ENCODE data around the gene BCO1. TPM values are rescaled to one million over a fixed set of nuclear protein-coding genes. Genes with fewer than 3 reads are reported as not detected.
A peak's percentile ranks its signal among the peaks of the same experiment; 100 is the strongest.

BCO1 gene
- polyA plus RNA-seq, 4 donors = 1.5 to 3.0 (median 2.6) TPM

DNA sequence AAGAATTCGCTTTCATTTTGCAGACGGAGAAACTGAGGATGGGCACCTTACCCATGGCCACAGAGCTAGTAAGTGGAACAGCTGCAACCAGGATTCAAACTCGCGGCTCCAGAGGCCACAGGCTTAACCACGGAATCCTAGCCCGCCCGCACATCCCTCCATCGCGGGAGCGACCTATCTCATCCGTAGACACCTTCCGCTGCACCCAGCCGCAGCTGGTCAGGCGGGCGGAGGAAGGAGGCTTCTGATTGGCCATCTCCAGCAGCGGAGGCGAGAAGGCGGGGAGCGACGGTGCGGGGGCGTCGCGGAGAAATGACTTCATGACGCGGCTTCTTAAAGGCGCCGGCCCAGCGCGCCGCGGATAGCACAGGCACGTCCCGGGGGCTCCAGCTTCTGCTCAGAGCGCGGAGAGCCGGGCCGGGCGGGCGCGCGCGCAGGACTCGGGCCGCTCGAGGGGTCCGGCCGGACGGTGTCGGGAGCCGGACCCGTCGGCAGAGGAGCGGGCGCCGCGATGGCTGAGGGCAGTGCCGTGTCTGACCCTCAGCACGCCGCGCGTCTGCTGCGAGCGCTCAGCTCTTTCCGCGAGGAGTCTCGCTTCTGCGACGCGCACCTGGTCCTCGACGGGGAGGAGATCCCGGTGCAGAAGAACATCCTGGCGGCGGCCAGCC, 76.2 kb downstream of the BCO1 start, which contains the start of gene GAN:
Gene GAN, plus strand, starts transcription at position 360 of the 668 bp plus-strand sequence. Its CDS starts 152 bp downstream, at position 512.
- DNase-seq (ENCODE audit: low read depth in 4 of 4, low spot score in 2 of 4) = peak; percentile 77 to 92 (median 86)

DNA sequence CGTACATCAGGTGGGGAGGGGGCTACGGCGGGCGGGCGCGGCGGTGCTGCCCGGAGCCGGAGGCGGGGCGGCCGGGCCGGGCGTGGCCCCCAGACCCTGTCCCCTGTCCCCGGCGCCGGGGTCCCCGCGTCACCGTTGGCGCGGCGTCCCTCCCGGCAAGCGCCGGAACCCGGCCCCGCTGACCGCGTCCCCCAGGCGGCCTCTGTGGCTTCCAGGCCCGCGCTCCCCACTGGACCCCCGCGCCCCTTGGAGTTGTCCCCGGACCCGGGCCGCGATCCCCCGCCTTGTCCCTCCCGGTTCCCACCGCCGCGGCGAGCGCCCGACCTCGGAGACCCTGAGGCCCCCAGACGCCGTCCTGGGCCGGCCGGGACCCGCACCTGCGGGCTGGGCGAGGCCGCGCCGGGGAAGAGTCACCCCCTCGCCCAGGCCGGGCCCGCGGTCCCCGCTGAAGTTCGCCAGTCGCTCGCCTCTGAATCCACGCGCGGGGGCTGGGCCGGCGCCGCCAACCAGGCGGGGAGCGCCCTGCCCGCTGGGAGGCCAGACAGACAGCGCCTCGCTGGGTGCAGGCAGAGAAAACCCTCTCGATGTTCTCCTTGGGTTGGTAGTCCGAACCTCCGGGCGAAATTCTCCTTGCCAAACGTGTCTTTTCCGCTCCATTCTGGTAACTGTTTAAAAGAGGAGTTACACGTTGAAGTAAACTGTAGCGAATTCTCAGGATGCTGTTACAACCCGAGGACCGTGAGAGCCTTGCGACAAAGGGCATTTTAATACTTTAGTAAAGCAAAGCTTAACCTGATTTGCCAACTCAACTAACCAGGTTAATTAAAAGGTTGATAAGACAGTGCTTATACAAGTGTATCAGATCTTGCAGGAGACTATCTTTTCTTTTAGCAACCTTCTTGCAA, 77.0 kb downstream of the BCO1 start:
- DNase-seq (ENCODE audit: low read depth in 4 of 4, low spot score in 2 of 4) = peak in 3 of 4 donors; percentile 9 to 29 (median 20)

DNA sequence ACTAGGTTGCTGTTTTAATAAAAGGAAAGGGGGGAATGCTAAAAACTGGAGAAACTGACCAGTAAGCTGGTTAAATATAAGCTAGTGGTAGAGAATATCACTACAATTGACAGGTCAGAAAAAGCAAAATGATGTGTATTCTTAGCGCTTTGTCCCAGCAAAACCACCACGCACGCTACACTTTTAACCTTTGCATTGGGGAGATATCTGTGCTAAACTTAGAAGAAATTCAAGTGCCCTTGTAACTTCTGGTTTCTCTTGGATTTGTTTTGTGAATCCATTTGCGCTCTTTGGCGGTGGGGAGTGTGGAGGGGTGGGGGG, 77.6 kb downstream of the BCO1 start:
- no peak for DNase-seq (ENCODE audit: low read depth in 4 of 4, low spot score in 2 of 4)

DNA sequence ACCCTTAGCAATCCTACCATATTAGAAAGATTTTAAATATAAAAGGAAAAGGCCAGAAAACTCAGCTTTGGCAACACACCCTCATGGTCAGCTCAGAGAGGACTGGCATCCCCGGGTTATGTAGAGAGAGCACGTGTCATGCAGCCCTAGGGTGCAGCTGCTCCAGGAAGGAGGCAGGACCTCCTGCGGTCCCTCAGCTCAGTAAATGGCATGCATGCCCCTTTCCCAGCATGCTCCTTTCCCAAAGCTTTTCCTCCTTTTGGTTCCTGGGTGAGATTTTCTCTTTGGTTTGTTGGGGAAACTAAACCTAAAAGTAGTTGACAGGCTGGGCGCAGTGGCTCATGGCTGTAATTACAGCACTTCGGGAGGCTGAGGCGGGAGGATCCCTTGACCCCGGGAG, 80.2 kb downstream of the BCO1 start:
- no peak for DNase-seq (ENCODE audit: low read depth in 4 of 4, low spot score in 2 of 4)

DNA sequence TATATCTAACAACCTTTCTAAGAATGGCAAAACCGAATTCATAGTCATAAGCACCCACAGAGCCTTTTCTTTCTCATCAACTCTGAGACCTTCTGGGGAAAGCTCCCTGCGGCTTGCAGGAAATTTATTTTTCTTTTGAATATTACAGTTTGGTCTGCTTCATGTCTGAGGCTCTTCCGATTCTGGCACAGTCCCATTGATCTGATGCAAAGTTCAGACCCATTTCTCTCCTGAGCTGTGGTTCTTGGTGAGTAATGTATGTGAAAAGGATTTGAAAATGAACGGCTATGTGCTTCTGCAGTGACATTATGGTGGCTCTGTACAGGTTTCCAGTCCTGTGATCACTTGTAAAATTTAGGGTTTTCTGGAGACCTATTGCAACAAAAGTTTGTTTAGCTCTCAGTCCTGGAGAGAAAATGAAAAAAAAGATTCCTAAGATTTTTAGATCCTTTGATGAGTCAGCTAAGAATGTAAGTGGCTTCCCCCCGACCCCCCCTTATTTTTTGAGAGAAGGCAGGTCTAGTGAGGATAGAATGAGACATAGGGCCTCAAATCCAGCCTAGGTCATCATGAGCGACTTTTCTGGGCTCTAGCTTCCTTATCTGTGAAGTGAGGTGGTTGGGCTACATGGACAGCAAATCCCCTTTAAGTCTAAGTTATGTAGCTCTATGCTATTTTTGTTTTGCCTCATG, 80.9 kb downstream of the BCO1 start:
- DNase-seq (ENCODE audit: low read depth in 4 of 4, low spot score in 2 of 4) = no peak

DNA sequence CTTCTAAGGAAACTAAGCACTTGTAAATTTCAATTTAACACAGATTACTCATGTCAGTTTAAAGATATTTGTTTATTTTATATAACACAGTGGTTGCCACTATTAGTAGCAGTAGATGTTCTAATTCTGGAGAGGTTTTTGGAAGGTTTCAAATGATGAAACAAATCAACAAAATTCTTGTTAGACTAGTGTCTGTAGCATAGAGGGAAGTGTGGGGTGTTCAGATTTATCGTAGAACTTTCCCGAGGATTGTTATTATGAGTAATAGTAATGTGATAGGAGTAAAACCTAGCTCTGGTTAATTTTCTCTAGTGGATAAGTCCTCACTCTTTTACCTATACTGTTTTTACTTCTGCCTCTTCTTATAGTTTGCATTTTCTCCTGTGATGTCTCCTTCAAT, 82.5 kb downstream of the BCO1 start:
- DNase-seq (ENCODE audit: low read depth in 4 of 4, low spot score in 2 of 4) = no peak

DNA sequence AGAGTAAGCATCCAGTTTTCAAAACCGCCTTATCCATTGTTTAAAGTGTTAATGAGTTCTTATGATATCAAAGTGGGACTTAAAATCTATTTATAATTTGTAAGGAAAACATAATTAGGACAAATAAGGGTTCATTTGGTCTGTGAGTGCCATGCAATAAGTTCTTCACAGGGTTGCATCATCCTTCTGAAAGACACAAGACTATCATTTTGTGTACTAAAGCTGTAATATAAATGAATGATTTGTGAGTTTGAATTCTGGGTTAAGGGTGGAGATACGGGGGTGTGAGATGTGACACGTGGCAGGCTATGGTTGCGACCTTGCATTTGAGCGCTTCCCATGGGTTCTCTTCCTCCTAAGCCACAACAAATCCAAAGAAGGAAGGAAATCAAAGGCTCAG, 83.0 kb downstream of the BCO1 start:
- no peak for DNase-seq (ENCODE audit: low read depth in 4 of 4, low spot score in 2 of 4)

DNA sequence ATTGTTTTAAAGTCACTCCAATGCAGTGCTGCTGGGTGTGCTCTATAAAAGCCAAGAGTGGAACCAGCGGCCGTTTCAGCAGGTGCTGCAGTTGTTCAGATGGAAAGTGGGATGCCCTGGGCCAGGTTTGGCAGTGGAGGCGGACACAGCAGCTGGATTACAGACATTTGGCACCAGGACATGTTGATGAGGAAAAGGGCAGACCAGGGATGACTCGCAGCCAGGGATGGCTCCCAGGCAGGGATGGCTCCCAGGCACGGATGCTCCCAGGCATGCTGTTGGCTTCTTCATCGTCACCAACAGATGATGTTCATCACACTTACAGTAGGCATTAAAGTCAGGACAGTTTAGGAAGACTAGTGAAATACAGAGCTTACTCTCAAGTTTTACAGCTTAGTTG, 86.3 kb downstream of the BCO1 start:
- no peak for DNase-seq (ENCODE audit: low read depth in 4 of 4, low spot score in 2 of 4)

DNA sequence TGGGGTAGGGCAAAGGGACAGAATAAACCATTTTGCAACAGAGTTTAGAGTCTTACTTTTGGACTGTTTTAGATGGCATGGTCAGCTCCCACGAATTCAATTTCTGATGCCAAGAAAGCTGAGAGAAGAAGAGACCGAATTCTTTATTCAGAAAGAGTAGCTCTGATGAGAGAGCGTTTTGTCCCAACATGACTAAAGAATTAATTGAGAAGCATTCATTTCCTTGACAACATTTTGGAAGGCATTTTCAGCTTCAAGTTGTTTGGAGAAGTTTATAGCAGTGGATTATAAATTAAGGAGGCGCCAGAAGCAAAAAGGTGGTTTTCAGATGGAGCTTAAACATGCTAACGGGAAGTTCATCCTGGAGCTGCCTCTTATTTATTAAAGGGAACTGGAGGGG, 88.5 kb downstream of the BCO1 start:
- no peak for DNase-seq (ENCODE audit: low read depth in 4 of 4, low spot score in 2 of 4)

DNA sequence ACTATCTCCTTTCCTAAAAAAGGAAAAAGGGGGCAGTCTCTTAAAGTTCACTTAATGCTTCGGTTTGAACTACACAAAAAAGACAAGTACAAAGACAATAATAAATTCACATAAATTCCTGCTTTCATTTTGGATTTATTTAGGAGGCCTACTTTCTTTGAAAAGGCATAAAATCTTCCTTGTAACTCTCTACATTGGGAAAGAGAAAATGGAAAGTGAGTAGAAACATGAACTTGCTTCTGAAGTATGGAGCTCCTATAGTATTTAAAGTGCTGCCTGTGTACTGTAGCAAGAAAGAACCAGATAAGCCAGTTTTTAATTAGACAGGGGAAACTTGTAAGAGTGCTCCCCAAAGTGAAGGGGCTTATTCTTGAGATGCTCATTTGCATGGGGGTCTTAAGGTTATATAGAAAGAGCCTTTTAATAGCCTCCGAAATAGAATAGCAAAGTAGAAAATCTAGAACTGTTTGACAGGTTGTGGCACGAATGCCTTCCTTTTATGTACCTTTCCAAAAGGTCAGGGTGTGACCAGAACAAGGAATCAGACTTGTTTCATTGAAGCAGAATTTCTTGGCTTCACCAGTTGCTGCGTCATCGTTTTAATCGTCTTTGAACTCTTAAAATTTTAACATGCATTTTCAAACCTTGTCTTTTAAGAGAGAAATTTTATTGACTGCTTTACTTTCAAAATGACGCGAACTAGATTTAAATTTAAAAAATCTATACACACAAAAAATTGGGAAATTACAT, 89.1 kb downstream of the BCO1 start:
- DNase-seq (ENCODE audit: low read depth in 4 of 4, low spot score in 2 of 4) = no peak

DNA sequence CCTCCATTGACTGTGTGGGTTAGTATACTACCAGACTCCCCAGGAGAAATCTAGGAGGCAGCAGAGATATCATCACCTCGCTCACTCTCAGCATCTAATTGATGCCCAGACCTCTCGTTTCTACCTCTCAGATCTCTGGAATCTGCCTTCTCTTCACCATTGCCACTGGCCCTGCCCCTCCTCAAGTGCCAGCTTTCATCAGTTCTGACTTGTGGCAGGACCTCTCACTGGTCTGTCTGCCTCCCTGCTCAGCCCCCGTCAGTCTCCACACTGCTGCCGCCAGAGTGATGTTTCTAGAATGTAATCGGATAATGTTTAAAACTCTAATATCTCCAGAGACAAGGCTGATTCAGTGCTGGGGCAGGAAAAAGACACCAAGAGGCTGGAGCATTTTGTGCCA, 91.5 kb downstream of the BCO1 start:
- DNase-seq (ENCODE audit: low read depth in 4 of 4, low spot score in 2 of 4) = no peak

DNA sequence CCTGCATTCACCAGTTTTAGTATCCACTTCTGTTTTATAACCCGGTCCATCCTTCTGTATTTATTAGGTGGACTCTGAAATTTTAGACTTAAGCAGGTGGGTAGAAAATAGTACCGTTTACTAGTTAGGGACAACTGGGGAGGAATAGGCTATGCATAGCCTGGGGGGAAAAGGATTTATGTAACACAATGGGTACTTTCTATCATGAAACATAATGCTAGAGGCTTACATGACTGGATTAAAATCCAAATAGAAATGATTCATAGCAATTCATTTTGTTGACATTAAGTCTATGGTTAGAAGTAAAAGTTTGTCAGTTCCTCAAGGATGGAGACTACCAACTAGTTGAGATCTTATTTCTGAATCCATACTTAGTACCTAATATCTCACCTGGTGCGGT, 94.9 kb downstream of the BCO1 start:
- no peak for DNase-seq (ENCODE audit: low read depth in 4 of 4, low spot score in 2 of 4)

DNA sequence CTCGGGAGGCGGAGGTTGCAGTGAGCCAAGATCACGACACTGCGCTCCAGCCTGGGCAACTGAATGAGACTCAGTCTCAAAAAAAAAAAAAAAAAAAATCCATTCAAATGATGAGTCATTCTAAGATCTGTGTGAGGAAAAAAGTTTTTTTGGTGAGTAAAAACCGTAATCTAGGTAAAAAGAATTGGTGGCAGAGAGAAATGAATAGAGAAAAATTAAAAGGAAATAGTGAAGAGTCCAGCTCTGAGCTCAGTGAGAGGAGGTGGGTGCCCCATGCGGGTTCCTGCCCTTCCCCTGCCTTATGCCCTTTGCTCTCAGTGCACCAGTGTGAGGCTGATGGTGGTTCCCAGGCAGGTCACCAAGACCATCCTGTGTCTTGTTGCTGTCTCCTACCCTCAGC, 97.2 kb downstream of the BCO1 start:
- no peak for DNase-seq (ENCODE audit: low read depth in 4 of 4, low spot score in 2 of 4)

DNA sequence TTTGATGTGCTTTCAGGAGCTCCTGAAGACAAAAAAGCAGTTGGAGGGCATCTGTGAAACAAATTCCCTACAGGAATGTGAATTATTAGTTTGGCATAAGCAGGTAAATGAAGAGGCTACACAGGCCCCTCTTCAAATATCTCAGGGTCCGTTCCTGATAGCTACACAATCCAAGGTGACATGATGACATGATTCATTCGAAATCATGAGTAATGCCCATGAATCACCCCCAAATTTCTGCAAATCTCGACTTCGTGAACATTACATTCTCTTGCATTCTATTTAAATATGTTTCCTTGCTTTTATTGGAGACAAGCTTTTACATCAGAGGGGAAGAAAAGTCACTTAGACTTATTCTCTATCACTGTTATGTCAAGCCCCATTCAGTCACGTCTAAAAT, 98.6 kb downstream of the BCO1 start:
- no peak for DNase-seq (ENCODE audit: low read depth in 4 of 4, low spot score in 2 of 4)

Other genes with a start within 250 kb of the BCO1 start
- gene CMC2, start 231.8 kb upstream of the BCO1 start, polyA plus RNA-seq (ENCODE audit: insufficient read length in 4 of 4) = 10 to 100 TPM; 60.4 to 69.4 (median 68.1) TPM
- 10 to 100 TPM; 21.1 to 24.4 (median 23.1) TPM for gene CENPN, start 231.5 kb upstream of the BCO1 start, polyA plus RNA-seq (ENCODE audit: insufficient read length in 4 of 4)
- 10 to 100 TPM; 37.0 to 46.1 (median 44.3) TPM for gene ATMIN, start 202.8 kb upstream of the BCO1 start, polyA plus RNA-seq (ENCODE audit: insufficient read length in 4 of 4)
- 1 to 10 TPM; 1.4 to 3.2 (median 1.9) TPM for gene C16orf46, start 161.5 kb upstream of the BCO1 start, polyA plus RNA-seq (ENCODE audit: insufficient read length in 4 of 4)
- gene GCSH, start 142.3 kb upstream of the BCO1 start, polyA plus RNA-seq (ENCODE audit: insufficient read length in 4 of 4) = 100 to 1,000 TPM in 1 of 4 donors, 10 to 100 TPM in 3; 77.8 to 102 (median 96.7) TPM
- 1 to 10 TPM; 2.2 to 3.8 (median 2.7) TPM for gene GAN, start 76.3 kb downstream of the BCO1 start, polyA plus RNA-seq (ENCODE audit: insufficient read length in 4 of 4)
- 10 to 100 TPM; 39.5 to 53.2 (median 42.3) TPM for gene CMIP, start 206.1 kb downstream of the BCO1 start, polyA plus RNA-seq (ENCODE audit: insufficient read length in 4 of 4)

Measured in left renal cortex interstitium (tissue), 4 donors.